Measurements from ENCODE around the gene SEC14L2. TPM values are rescaled to one million over a fixed set of nuclear protein-coding genes. Genes with fewer than 3 reads are reported as not detected.

The SEC14L2 gene
- total and polyA plus RNA-seq, 10 of the 15 experiments (the other 5 are each of a cell fraction or from before 2014, with no cell fraction given): 0.08 to 4.0 (median 0.48) TPM

GRCh38 chr22:30423959-30424533 lies 27.2 kb downstream of the SEC14L2 start (continued):
- TF ChIP-seq ATF3 (IDR thresholded peaks at IDR 0.05; ENCODE audit: borderline replicate concordance, extremely low read depth, low read depth, low read length) (peak; percentile 62; the same call in 1 of the 2 replicates), RAD51 (IDR thresholded peaks at IDR 0.05) (peak; percentile 98), HDGF (IDR thresholded peaks at IDR 0.05) (peak; percentile 14; the same call in 1 of the 2 replicates), CUX1 (IDR thresholded peaks at IDR 0.05; ENCODE audit: insufficient replicate concordance, low read depth, low read length) (no peak), BCL3 (IDR thresholded peaks at IDR 0.05; ENCODE audit: borderline replicate concordance, insufficient read depth, low read depth, low read length, poor library complexity, severe bottlenecking) (no peak), ZBED1 (IDR thresholded peaks at IDR 0.05; ENCODE audit: borderline replicate concordance) (no peak), TARDBP (IDR thresholded peaks at IDR 0.05; ENCODE audit: borderline replicate concordance) (peak; percentile 51), ZBTB4 (CRISPR knock-in tag; IDR thresholded peaks at IDR 0.05) (no peak), CHD1 (IDR thresholded peaks at IDR 0.05; ENCODE audit: low read depth, low read length) (0 out of 2 replicates have a peak, but pooled peaks have one; percentile 11), SMC3 (IDR thresholded peaks at IDR 0.05; ENCODE audit: borderline replicate concordance, low read length) (no peak), CHD2 (IDR thresholded peaks at IDR 0.05; ENCODE audit: borderline replicate concordance, low read depth, low read length) (peak; percentile 78), NFIC (IDR thresholded peaks at IDR 0.05; ENCODE audit: low read depth, low read length) (no peak), CBX3 (IDR thresholded peaks at IDR 0.05; ENCODE audit: borderline replicate concordance, low read depth) (no peak), MXI1 (IDR thresholded peaks at IDR 0.05; ENCODE audit: low read depth, low read length) (peak; percentile 94), MYC (IDR thresholded peaks at IDR 0.05; ENCODE audit: insufficient read depth, insufficient read length, insufficient replicate concordance, low read length, severe bottlenecking) (no peak), CBFB (IDR thresholded peaks at IDR 0.05; ENCODE audit: low read depth) (peak; percentile 35; the same call in 1 of the 2 replicates), E2F4 (IDR thresholded peaks at IDR 0.05; ENCODE audit: low read depth, low read length) (no peak), TCF3 (IDR thresholded peaks at IDR 0.05; ENCODE audit: borderline replicate concordance, insufficient read depth, low read depth, low read length) (peak; percentile 89)

All from GM12878 (cell line).